GM18517 (cell line): ENCODE results near the gene FAM3D.
"Not testable (repeated sequence)": the region's sequence is repeated elsewhere in the genome, so short reads cannot be mapped to it uniquely, and the experiment has no call there.

Experiments
- ATAC-seq: cut with Tn5 transposase; IDR thresholded peaks from one replicate; pipeline ENCODE4 v1.9.1; 2021; ENCODE audit warnings: mild to moderate bottlenecking, moderate library complexity; ENCODE audit not compliant: unreplicated experiment

The FAM3D gene

GRCh38 chr3:58683466-58683865 is 16.9 kb upstream of the FAM3D start:
- no peak for ATAC-seq

- ATAC-seq, result no peak
These were observed 16.5 kb upstream of the FAM3D start for GRCh38 chr3:58683001-58683458.

- no peak for ATAC-seq
These were observed 15.3 kb upstream of the FAM3D start for GRCh38 chr3:58681863-58682262.

GRCh38 chr3:58680879-58681525 is 14.4 kb upstream of the FAM3D start:
- no peak for ATAC-seq

GRCh38 chr3:58679974-58680666 is 13.5 kb upstream of the FAM3D start:
- no peak for ATAC-seq

GRCh38 chr3:58679446-58679845 is 12.9 kb upstream of the FAM3D start:
- ATAC-seq, result no peak

GRCh38 chr3:58678177-58678970 is 11.8 kb upstream of the FAM3D start:
- not testable (repeated sequence) for ATAC-seq

- ATAC-seq, result no peak
These were observed 6.3 kb upstream of the FAM3D start for GRCh38 chr3:58672880-58673279.

- ATAC-seq, result no peak
These were observed 5.9 kb upstream of the FAM3D start for GRCh38 chr3:58672451-58672850.

GRCh38 chr3:58670506-58671135 is 4.0 kb upstream of the FAM3D start:
- ATAC-seq, result no peak

- ATAC-seq, result no peak
These were observed 1.7 kb upstream of the FAM3D start for GRCh38 chr3:58668247-58668646.

- ATAC-seq, result no peak
These were observed 1.1 kb upstream of the FAM3D start for GRCh38 chr3:58667704-58668103.

- ATAC-seq, result no peak
These were observed 655 bp upstream of the FAM3D start for GRCh38 chr3:58667229-58667628.

- ATAC-seq, result no peak
These were observed 1.2 kb downstream of the FAM3D start for GRCh38 chr3:58665405-58665804.

GRCh38 chr3:58664611-58665010 is 2.0 kb downstream of the FAM3D start:
- ATAC-seq, result no peak

- ATAC-seq, result no peak
These were observed 4.6 kb downstream of the FAM3D start for GRCh38 chr3:58661836-58662420.

- no peak for ATAC-seq
These were observed 5.6 kb downstream of the FAM3D start for GRCh38 chr3:58660998-58661397.

- ATAC-seq, result no peak
These were observed 7.4 kb downstream of the FAM3D start for GRCh38 chr3:58659051-58659675.

GRCh38 chr3:58658508-58658907 is 8.1 kb downstream of the FAM3D start:
- ATAC-seq, result no peak

GRCh38 chr3:58657571-58658141 is 8.9 kb downstream of the FAM3D start:
- ATAC-seq, result no peak
